PC-9 (cell line): ENCODE measurements around the gene COLQ. TPM values are rescaled to one million over a fixed set of nuclear protein-coding genes. Genes with fewer than 3 reads are reported as not detected.

ENCODE experiments used
- BruUV-seq: library from RNA; stranded (reverse); fragments of 400-500 nt; replicated peaks from 2 replicates; lab custom pipeline; 2021; lab: Mats Ljungman, UMichigan
- CTCF ChIA-PET: fragments of 300-600 bp; sonication (Branson Sonifier 250); formaldehyde crosslinking; loops from one replicate; lab custom pipeline; 2022; ENCODE audit warnings: antibody characterized with exemption; lab: Charles Lee
- POLR2A ChIA-PET: fragments of 300-600 bp; sonication (Branson Sonifier 250); formaldehyde crosslinking; loops from one replicate; lab custom pipeline; 2022; ENCODE audit warnings: antibody characterized with exemption; ENCODE audit not compliant: unreplicated experiment; lab: Charles Lee
- DNase-seq, 2 experiments: peaks; one replicate each; pipeline versions ENCODE4 v3.0.0 to v3.0.0-alpha.2; 2015 to 2022; ENCODE audit warnings: mixed read lengths in 1 of 2
- H2AFZ ChIP-seq: fragments of 200-600 bp; sonication (generic); 2 replicates; pipeline ENCODE4 v1.8.1; 2017; ENCODE audit warnings: antibody characterized with exemption
- H3F3A ChIP-seq: fragments of 200-600 bp; sonication (generic); 2 replicates; pipeline ENCODE4 v1.8.1; 2017; ENCODE audit warnings: antibody characterized with exemption, mild to moderate bottlenecking, low read depth; ENCODE audit not compliant: insufficient read depth
- H3K27ac ChIP-seq: fragments of 200-600 bp; sonication (generic); 2 replicates; pipeline ENCODE4 v1.6.1; 2016; ENCODE audit warnings: mixed run types
- H3K27me3 ChIP-seq: fragments of 200-600 bp; sonication (generic); 2 replicates; pipeline ENCODE4 v1.6.1; 2016; ENCODE audit warnings: low read depth, mixed run types; ENCODE audit not compliant: insufficient read depth
- H3K36me3 ChIP-seq: fragments of 200-600 bp; sonication (generic); 2 replicates; pipeline ENCODE4 v1.6.1; 2016; ENCODE audit warnings: low read depth, mixed run types
- H3K4me1 ChIP-seq: fragments of 200-600 bp; sonication (generic); replicated peaks from 2 replicates; pipeline ENCODE4 v1.6.1; 2016; ENCODE audit warnings: mixed run types; ENCODE audit not compliant: insufficient read depth
- H3K4me2 ChIP-seq: fragments of 200-600 bp; sonication (generic); 2 replicates; pipeline ENCODE4 v1.6.1; 2017; ENCODE audit warnings: mixed run types
- H3K4me3 ChIP-seq: fragments of 200-600 bp; sonication (generic); 2 replicates; pipeline ENCODE4 v1.6.1; 2016; ENCODE audit warnings: mixed run types
- H3K79me2 ChIP-seq: fragments of 200-600 bp; sonication (generic); 2 replicates; pipeline ENCODE4 v1.6.1; 2017; ENCODE audit warnings: low read depth, mixed run types
- H3K9me2 ChIP-seq: fragments of 200-600 bp; sonication (generic); 2 replicates; pipeline ENCODE4 v1.8.1; 2017; ENCODE audit warnings: mild to moderate bottlenecking; ENCODE audit not compliant: insufficient read depth
- H3K9me3 ChIP-seq: fragments of 200-600 bp; sonication (generic); 2 replicates; pipeline ENCODE4 v1.8.1; 2016; ENCODE audit warnings: low read depth; ENCODE audit not compliant: insufficient read depth
- H4K20me1 ChIP-seq: fragments of 200-600 bp; sonication (generic); 2 replicates; pipeline ENCODE4 v1.8.1; 2017; ENCODE audit not compliant: insufficient read depth
- CTCF ChIP-seq: fragments of 200-600 bp; sonication (generic); conservative IDR thresholded peaks from 2 replicates; pipeline ENCODE4 v1.6.1; 2017; ENCODE audit warnings: mixed run types, antibody characterized with exemption, mild to moderate bottlenecking, moderate library complexity
- EZH2 ChIP-seq: fragments of 200-600 bp; sonication (generic); IDR thresholded peaks from 2 replicates; pipeline ENCODE4 v1.8.0; 2017; ENCODE audit warnings: antibody characterized with exemption, low read depth
- intact Hi-C: fragments of 100-400 bp; cut with micrococcal nuclease; formaldehyde crosslinking; loops from one replicate; pipeline ENCODE4 v1.10.0; 2022; ENCODE audit not compliant: unreplicated experiment
- total RNA-seq: library from RNA; stranded (reverse); gene quantifications from 2 replicates; pipeline ENCODE4 v1.2.3, GENCODE V29; 2021

Gene COLQ
- total RNA-seq, 1 experiment from 2014 or later, result 0.79 TPM

- TF ChIP-seq EZH2, result no peak
- TF ChIP-seq CTCF, result no peak
- no peaks in the 10 kb centered on the region for H3K27me3 ChIP-seq
- CTCF ChIA-PET, result no interaction called here
- 0 out of 2 replicates have a peak, but pooled peaks cover 3% of the 10 kb centered on the region for H3F3A ChIP-seq
- POLR2A ChIA-PET, result no interaction called here
- H3K4me2 ChIP-seq, result no peak overlapping the region
- intact Hi-C loops, result no loop called here
- no peaks in the 10 kb centered on the region for H3K9me2 ChIP-seq
- H4K20me1 ChIP-seq, result peaks cover 10% of the 10 kb centered on the region; the same call in 1 of the 2 replicates
- no TSS peak for BruUV-seq
- H3K36me3 ChIP-seq, result peaks cover 53% of the 10 kb centered on the region
- H3K9me3 ChIP-seq, result no peaks in the 10 kb centered on the region
- no peak overlapping the region for H3K4me3 ChIP-seq
- H3K27ac ChIP-seq, result no peak overlapping the region
- H2AFZ ChIP-seq, result no peak overlapping the region
- no peaks in the 10 kb centered on the region for H3K4me1 ChIP-seq
- DNase-seq, result no peak
- no peaks in the 10 kb centered on the region for H3K79me2 ChIP-seq
Observed at GRCh38 chr3:15440891-15441290, 80.6 kb downstream of the COLQ start.

GRCh38 chr3:15439476-15439875 is 82.0 kb downstream of the COLQ start:
- no peaks in the 10 kb centered on the region for H3K9me3 ChIP-seq
- DNase-seq, result no peak
- 0 out of 2 replicates have a peak, but pooled peaks cover 3% of the 10 kb centered on the region for H3F3A ChIP-seq
- no peak for TF ChIP-seq CTCF
- no peak for TF ChIP-seq EZH2
- no peak overlapping the region for H3K27ac ChIP-seq
- no peak overlapping the region for H3K4me3 ChIP-seq
- CTCF ChIA-PET, result no interaction called here
- intact Hi-C loops, result no loop called here
- POLR2A ChIA-PET, result no interaction called here
- BruUV-seq, result no TSS peak
- no peaks in the 10 kb centered on the region for H3K9me2 ChIP-seq
- no peaks in the 10 kb centered on the region for H3K27me3 ChIP-seq
- H3K36me3 ChIP-seq, result peaks cover 59% of the 10 kb centered on the region
- H3K79me2 ChIP-seq, result no peaks in the 10 kb centered on the region
- no peak overlapping the region for H2AFZ ChIP-seq
- no peak overlapping the region for H3K4me2 ChIP-seq
- peaks cover 13% of the 10 kb centered on the region; the same call in 1 of the 2 replicates for H4K20me1 ChIP-seq
- no peaks in the 10 kb centered on the region for H3K4me1 ChIP-seq

- Histone ChIP-seq H3K27ac (no peak overlapping the region), H3K4me1 (no peaks in the 10 kb centered on the region), H4K20me1 (peaks cover 14% of the 10 kb centered on the region; the same call in 1 of the 2 replicates), H3F3A (0 out of 2 replicates have a peak, but pooled peaks cover 3% of the 10 kb centered on the region), H3K79me2 (no peaks in the 10 kb centered on the region), H3K9me2 (no peaks in the 10 kb centered on the region), H3K36me3 (peaks cover 60% of the 10 kb centered on the region), H3K4me2 (no peak overlapping the region), H3K9me3 (no peaks in the 10 kb centered on the region), H3K27me3 (no peaks in the 10 kb centered on the region), H2AFZ (no peak overlapping the region), H3K4me3 (no peak overlapping the region)
- DNase-seq, result no peak
- no TSS peak for BruUV-seq
- TF ChIP-seq EZH2 (no peak), CTCF (no peak)
- ChIA-PET POLR2A (no interaction called here), CTCF (no interaction called here)
- intact Hi-C loops, result no loop called here
Observed at GRCh38 chr3:15438983-15439382, 82.5 kb downstream of the COLQ start.
